ENCODE measurements around the gene BCAP29.

GRCh38 chr7:107573537-107573936, 6.5 kb upstream of the BCAP29 start:
- TF ChIP-seq TCF12 (IDR thresholded peaks at IDR 0.05; ENCODE audit: low read depth): no peak
- TF ChIP-seq RAD21 (IDR thresholded peaks at IDR 0.05; ENCODE audit: low read depth): no peak
- no peak for TF ChIP-seq EP300 (IDR thresholded peaks at IDR 0.05; ENCODE audit: borderline replicate concordance)
- TF ChIP-seq MAX (IDR thresholded peaks at IDR 0.05): no peak
- no peak for TF ChIP-seq YY1 (IDR thresholded peaks at IDR 0.05; ENCODE audit: low read depth)
- no peak for TF ChIP-seq TAF1 (IDR thresholded peaks at IDR 0.05; ENCODE audit: low read depth)
- no peak for TF ChIP-seq ZBTB7A (IDR thresholded peaks at IDR 0.05; ENCODE audit: low read depth)
- TF ChIP-seq, protein P1, sequence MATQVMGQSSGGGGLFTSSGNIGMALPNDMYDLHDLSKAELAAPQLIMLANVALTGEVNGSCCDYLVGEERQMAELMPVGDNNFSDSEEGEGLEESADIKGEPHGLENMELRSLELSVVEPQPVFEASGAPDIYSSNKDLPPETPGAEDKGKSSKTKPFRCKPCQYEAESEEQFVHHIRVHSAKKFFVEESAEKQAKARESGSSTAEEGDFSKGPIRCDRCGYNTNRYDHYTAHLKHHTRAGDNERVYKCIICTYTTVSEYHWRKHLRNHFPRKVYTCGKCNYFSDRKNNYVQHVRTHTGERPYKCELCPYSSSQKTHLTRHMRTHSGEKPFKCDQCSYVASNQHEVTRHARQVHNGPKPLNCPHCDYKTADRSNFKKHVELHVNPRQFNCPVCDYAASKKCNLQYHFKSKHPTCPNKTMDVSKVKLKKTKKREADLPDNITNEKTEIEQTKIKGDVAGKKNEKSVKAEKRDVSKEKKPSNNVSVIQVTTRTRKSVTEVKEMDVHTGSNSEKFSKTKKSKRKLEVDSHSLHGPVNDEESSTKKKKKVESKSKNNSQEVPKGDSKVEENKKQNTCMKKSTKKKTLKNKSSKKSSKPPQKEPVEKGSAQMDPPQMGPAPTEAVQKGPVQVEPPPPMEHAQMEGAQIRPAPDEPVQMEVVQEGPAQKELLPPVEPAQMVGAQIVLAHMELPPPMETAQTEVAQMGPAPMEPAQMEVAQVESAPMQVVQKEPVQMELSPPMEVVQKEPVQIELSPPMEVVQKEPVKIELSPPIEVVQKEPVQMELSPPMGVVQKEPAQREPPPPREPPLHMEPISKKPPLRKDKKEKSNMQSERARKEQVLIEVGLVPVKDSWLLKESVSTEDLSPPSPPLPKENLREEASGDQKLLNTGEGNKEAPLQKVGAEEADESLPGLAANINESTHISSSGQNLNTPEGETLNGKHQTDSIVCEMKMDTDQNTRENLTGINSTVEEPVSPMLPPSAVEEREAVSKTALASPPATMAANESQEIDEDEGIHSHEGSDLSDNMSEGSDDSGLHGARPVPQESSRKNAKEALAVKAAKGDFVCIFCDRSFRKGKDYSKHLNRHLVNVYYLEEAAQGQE (IDR thresholded peaks at IDR 0.05; ENCODE audit: low read depth): no peak

All from Ishikawa (cell line).